Measurements from ENCODE around the gene SPRY2.
"Not testable (repeated sequence)": the region's sequence is repeated elsewhere in the genome, so short reads cannot be mapped to it uniquely, and the experiment has no call there.

Gene SPRY2

GRCh38 chr13:80359414-80359777, 18.5 kb upstream of the SPRY2 start:
- Histone ChIP-seq H3K36me3 (ENCODE audit: low read depth) (no peaks in the 10 kb centered on the region), H3K9me3 (ENCODE audit: severe bottlenecking) (no peaks in the 10 kb centered on the region), H3K27me3 (ENCODE audit: insufficient read depth, poor library complexity, severe bottlenecking) (no peaks in the 10 kb centered on the region), H3K4me3 (ENCODE audit: severe bottlenecking) (no peak overlapping the region), H3K27ac (ENCODE audit: poor library complexity, severe bottlenecking) (no peak overlapping the region), H3K4me1 (ENCODE audit: insufficient read depth, poor library complexity, severe bottlenecking) (peaks cover 12% of the 10 kb centered on the region)
- no peak for DNase-seq (ENCODE audit: low spot score)
- TF ChIP-seq, protein P1, sequence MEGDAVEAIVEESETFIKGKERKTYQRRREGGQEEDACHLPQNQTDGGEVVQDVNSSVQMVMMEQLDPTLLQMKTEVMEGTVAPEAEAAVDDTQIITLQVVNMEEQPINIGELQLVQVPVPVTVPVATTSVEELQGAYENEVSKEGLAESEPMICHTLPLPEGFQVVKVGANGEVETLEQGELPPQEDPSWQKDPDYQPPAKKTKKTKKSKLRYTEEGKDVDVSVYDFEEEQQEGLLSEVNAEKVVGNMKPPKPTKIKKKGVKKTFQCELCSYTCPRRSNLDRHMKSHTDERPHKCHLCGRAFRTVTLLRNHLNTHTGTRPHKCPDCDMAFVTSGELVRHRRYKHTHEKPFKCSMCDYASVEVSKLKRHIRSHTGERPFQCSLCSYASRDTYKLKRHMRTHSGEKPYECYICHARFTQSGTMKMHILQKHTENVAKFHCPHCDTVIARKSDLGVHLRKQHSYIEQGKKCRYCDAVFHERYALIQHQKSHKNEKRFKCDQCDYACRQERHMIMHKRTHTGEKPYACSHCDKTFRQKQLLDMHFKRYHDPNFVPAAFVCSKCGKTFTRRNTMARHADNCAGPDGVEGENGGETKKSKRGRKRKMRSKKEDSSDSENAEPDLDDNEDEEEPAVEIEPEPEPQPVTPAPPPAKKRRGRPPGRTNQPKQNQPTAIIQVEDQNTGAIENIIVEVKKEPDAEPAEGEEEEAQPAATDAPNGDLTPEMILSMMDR (IDR thresholded peaks at IDR 0.05; ENCODE audit: poor library complexity, severe bottlenecking) = no peak
- ATAC-seq (ENCODE audit: low read depth) = no peak

DNA sequence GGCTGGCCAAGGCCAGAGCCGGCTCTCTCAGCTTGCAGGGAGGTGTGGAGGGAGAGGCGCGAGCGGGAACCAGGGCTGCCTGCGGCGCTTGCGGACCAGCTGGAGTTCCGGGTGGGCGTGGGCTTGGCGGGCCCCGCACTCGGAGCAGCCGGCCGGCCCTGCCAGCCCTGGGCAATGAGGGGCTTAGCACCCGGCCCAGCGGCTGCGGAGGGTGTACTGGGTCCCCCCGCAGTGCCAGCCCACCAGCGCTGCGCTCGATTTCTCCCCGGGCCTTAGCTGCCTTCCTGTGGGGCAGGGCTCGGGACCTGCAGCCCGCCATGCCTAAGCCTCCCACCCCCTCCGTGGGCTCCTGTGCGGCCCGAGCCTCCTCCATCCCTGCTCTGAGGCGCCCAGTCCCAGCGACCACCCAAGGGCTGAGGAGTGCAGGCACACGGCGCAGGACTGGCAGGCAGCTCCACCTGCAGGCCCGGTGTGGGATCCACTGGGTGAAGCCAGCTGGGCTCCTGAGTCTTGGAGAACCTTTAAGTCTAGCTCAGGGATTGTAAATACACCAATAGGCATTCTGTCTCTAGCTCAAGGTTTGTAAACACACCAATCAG, 14.7 kb upstream of the SPRY2 start:
- H3K27ac ChIP-seq (ENCODE audit: poor library complexity, severe bottlenecking); ATAC-seq (ENCODE audit: low read depth); H3K27me3 ChIP-seq (ENCODE audit: insufficient read depth, poor library complexity, severe bottlenecking); H3K36me3 ChIP-seq (ENCODE audit: low read depth); DNase-seq (ENCODE audit: low spot score); H3K4me1 ChIP-seq (ENCODE audit: insufficient read depth, poor library complexity, severe bottlenecking); H3K9me3 ChIP-seq (ENCODE audit: severe bottlenecking); H3K4me3 ChIP-seq (ENCODE audit: severe bottlenecking): not testable (repeated sequence)

DNA sequence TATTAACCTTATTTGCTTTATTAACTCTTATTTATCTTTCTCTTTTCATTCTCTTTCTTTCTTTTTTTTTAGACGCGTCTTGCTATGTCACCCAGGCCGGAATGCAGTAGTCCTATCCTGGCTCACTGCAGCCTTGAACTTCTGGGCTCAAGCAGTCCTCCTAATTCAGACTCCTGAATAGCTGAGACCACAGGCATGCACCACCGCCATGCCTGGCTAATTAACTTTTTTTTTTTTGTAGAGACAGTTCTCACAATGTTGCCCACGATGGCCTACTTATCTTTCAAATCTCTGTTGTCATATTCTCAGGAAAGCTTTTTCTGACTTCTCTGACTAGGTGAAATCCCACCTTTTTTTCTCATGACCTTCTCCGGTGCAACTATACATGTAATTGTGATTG, 7.8 kb upstream of the SPRY2 start:
- DNase-seq (ENCODE audit: low spot score) = no peak
- no peaks in the 10 kb centered on the region for H3K36me3 ChIP-seq (ENCODE audit: low read depth)
- H3K4me1 ChIP-seq (ENCODE audit: insufficient read depth, poor library complexity, severe bottlenecking) = no peaks in the 10 kb centered on the region
- no peak for ATAC-seq (ENCODE audit: low read depth)
- H3K27me3 ChIP-seq (ENCODE audit: insufficient read depth, poor library complexity, severe bottlenecking) = no peaks in the 10 kb centered on the region
- no peaks in the 10 kb centered on the region for H3K9me3 ChIP-seq (ENCODE audit: severe bottlenecking)
- no peak overlapping the region for H3K4me3 ChIP-seq (ENCODE audit: severe bottlenecking)
- TF ChIP-seq, protein P1 (IDR thresholded peaks at IDR 0.05; ENCODE audit: poor library complexity, severe bottlenecking) = no peak
- no peak overlapping the region for H3K27ac ChIP-seq (ENCODE audit: poor library complexity, severe bottlenecking)

- no peaks in the 10 kb centered on the region for H3K27me3 ChIP-seq (ENCODE audit: insufficient read depth, poor library complexity, severe bottlenecking)
- H3K9me3 ChIP-seq (ENCODE audit: severe bottlenecking) = no peaks in the 10 kb centered on the region
- DNase-seq (ENCODE audit: low spot score) (no peak), ATAC-seq (ENCODE audit: low read depth) (no peak)
- H3K36me3 ChIP-seq (ENCODE audit: low read depth) = no peaks in the 10 kb centered on the region
- TF ChIP-seq, protein P1 (IDR thresholded peaks at IDR 0.05; ENCODE audit: poor library complexity, severe bottlenecking) = no peak
- no peak overlapping the region for H3K4me3 ChIP-seq (ENCODE audit: severe bottlenecking)
- H3K27ac ChIP-seq (ENCODE audit: poor library complexity, severe bottlenecking) = no peak overlapping the region
- no peaks in the 10 kb centered on the region for H3K4me1 ChIP-seq (ENCODE audit: insufficient read depth, poor library complexity, severe bottlenecking)
Measured at GRCh38 chr13:80348314-80348713, 7.4 kb upstream of the SPRY2 start.

DNA sequence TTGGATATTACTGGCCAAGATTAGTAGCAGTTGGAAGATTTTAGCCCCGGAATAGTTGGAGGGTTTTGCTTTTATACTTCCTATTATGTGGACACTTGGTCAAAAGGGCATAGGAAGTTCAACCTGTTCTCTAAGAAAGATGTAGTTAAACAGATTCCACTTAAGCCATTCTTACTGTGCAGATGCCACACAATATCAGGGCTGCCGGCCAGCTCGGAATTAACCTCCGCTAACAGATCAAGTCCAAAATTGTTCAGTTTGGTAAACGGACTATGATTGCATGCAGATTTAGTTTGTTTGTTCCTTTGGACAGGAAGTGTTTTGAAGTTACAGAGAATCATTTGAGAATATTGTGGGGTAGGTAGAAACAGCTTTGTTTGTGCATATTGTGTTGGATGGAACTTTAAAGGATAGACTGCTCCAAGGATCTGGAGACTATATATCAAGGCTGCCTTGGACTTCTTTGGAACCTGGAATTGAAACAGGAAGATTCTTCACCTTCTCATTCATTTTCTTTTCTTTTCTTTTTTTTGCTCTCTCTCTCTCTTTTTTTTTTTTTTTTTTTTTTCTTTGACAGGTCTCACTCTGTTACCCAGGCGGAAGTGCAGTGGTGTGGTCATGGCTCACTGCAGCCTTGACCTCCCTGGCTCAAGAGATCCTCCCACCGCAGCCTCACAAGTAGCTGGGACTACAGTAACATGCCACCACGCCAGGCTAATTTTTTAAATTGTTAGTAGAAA, 5.0 kb upstream of the SPRY2 start:
- Histone ChIP-seq H3K9me3 (ENCODE audit: severe bottlenecking) (no peaks in the 10 kb centered on the region), H3K4me3 (ENCODE audit: severe bottlenecking) (no peak overlapping the region), H3K27me3 (ENCODE audit: insufficient read depth, poor library complexity, severe bottlenecking) (no peaks in the 10 kb centered on the region), H3K27ac (ENCODE audit: poor library complexity, severe bottlenecking) (no peak overlapping the region), H3K36me3 (ENCODE audit: low read depth) (no peaks in the 10 kb centered on the region), H3K4me1 (ENCODE audit: insufficient read depth, poor library complexity, severe bottlenecking) (no peaks in the 10 kb centered on the region)
- TF ChIP-seq, protein P1 (IDR thresholded peaks at IDR 0.05; ENCODE audit: poor library complexity, severe bottlenecking) = no peak
- ATAC-seq (ENCODE audit: low read depth) = no peak
- DNase-seq (ENCODE audit: low spot score) = no peak

DNA sequence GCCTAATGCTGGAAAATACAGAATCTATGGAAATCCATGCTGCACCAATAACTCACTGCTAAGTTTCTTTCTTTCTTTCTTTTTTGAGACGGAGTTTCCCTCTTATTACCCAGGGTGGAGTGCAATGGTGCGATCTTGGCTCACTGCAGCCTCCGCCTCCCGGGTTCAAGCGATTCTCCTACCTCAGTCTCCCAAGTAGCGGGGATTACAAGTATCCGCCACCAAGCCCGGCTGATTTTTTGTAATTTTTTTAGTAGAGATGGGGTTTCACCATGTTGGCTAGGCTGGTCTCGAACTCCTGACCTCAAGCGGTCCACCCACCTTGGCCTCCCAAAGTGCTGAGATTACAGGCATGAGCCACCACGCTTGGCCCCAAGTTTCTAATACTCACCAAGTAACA, 3.1 kb upstream of the SPRY2 start:
- not testable (repeated sequence) for H3K36me3 ChIP-seq (ENCODE audit: low read depth); ATAC-seq (ENCODE audit: low read depth); H3K27ac ChIP-seq (ENCODE audit: poor library complexity, severe bottlenecking); H3K9me3 ChIP-seq (ENCODE audit: severe bottlenecking); H3K4me1 ChIP-seq (ENCODE audit: insufficient read depth, poor library complexity, severe bottlenecking); H3K4me3 ChIP-seq (ENCODE audit: severe bottlenecking); H3K27me3 ChIP-seq (ENCODE audit: insufficient read depth, poor library complexity, severe bottlenecking); DNase-seq (ENCODE audit: low spot score)

Data from RWPE2 (cell line).